GM23338 (cell line): ENCODE data around the gene PIK3C2G. TPM values are rescaled to one million over a fixed set of nuclear protein-coding genes. Genes with fewer than 3 reads are reported as not detected.

Source experiments
- ATAC-seq: fragments of 200-7000 bp; cut with Tn5 transposase; 3 replicates; pipeline ENCODE4 v1.9.1; 2020
- DNase-seq: peaks from one replicate; pipeline ENCODE4 v3.0.0-alpha.2; 2015; ENCODE audit warnings: low spot score
- H2AFZ ChIP-seq: fragments of 200-600 bp; sonication (generic); 2 replicates; pipeline ENCODE4 v1.8.0; 2016; ENCODE audit warnings: antibody characterized with exemption, mild to moderate bottlenecking, moderate library complexity
- H3F3A ChIP-seq: fragments of 200-600 bp; sonication (generic); replicated peaks from 2 replicates; pipeline ENCODE4 v1.8.0; 2017; ENCODE audit warnings: antibody characterized with exemption, mixed run types, low read depth
- H3K27ac ChIP-seq: fragments of 200-600 bp; sonication (generic); 2 replicates; pipeline ENCODE4 v1.6.1; 2016; ENCODE audit warnings: low read depth
- H3K27me3 ChIP-seq: fragments of 200-600 bp; sonication (generic); 2 replicates; pipeline ENCODE4 v1.8.0; 2016; ENCODE audit warnings: mild to moderate bottlenecking, mixed run types, moderate library complexity; ENCODE audit not compliant: insufficient read depth
- H3K36me3 ChIP-seq: fragments of 200-600 bp; sonication (generic); 2 replicates; pipeline ENCODE4 v1.8.0; 2016; ENCODE audit warnings: mild to moderate bottlenecking; ENCODE audit not compliant: insufficient read depth
- H3K4me1 ChIP-seq: fragments of 200-600 bp; sonication (generic); 2 replicates; pipeline ENCODE4 v1.8.0; 2016; ENCODE audit warnings: mild to moderate bottlenecking, moderate library complexity; ENCODE audit not compliant: insufficient read depth
- H3K4me2 ChIP-seq: fragments of 200-600 bp; sonication (generic); 2 replicates; pipeline ENCODE4 v1.7.1; 2017; ENCODE audit warnings: mixed run types
- H3K4me3 ChIP-seq: fragments of 200-600 bp; sonication (generic); 2 replicates; pipeline ENCODE4 v1.6.1; 2016; ENCODE audit warnings: mixed run types
- H3K79me2 ChIP-seq: fragments of 200-600 bp; sonication (generic); replicated peaks from 2 replicates; pipeline ENCODE4 v1.8.0; 2017; ENCODE audit warnings: mild to moderate bottlenecking; ENCODE audit not compliant: insufficient read depth
- H3K9me2 ChIP-seq: fragments of 200-600 bp; sonication (generic); 2 replicates; pipeline ENCODE4 v1.8.0; 2017; ENCODE audit not compliant: insufficient read depth
- H4K20me1 ChIP-seq: fragments of 200-600 bp; sonication (generic); replicated peaks from 2 replicates; pipeline ENCODE4 v1.8.0; 2017; ENCODE audit warnings: mild to moderate bottlenecking; ENCODE audit not compliant: insufficient read depth
- H3K27ac Mint-ChIP-seq: 2 replicates; pipeline ENCODE4 v1.8.0; 2020; ENCODE audit warnings: inconsistent platforms, mild to moderate bottlenecking, moderate library complexity, mixed read lengths
- H3K27me3 Mint-ChIP-seq: 3 replicates; pipeline ENCODE4 v1.8.0; 2022; ENCODE audit warnings: low read depth, mild to moderate bottlenecking, moderate library complexity, mixed read lengths, inconsistent platforms; ENCODE audit not compliant: insufficient read depth, poor library complexity
- H3K36me3 Mint-ChIP-seq: 3 replicates; pipeline ENCODE4 v1.8.0; 2021; ENCODE audit warnings: low read depth, mild to moderate bottlenecking, inconsistent platforms, moderate library complexity, mixed read lengths
- H3K4me1 Mint-ChIP-seq: 3 replicates; pipeline ENCODE4 v1.8.0; 2020; ENCODE audit warnings: mild to moderate bottlenecking, inconsistent platforms, mixed read lengths
- H3K4me3 Mint-ChIP-seq: 3 replicates; pipeline ENCODE4 v1.8.0; 2021; ENCODE audit warnings: moderate library complexity, mild to moderate bottlenecking, inconsistent platforms, mixed read lengths
- H3K9me3 Mint-ChIP-seq: 3 replicates; pipeline ENCODE4 v1.8.0; 2020; ENCODE audit warnings: moderate library complexity, mild to moderate bottlenecking, inconsistent platforms, mixed read lengths
- CREB1 ChIP-seq: fragments of 250-450 bp; sonication (Bioruptor Pico); IDR thresholded peaks from 2 replicates; pipeline ENCODE4 v1.5.0; 2020; ENCODE audit warnings: low read depth, mild to moderate bottlenecking, moderate library complexity
- CTCF ChIP-seq, 2 experiments: fragments of 200-600 bp in 1 of 2; sonication (generic) in 1 of 2; conservative IDR thresholded peaks; 2 replicates each; pipeline versions ENCODE4 v1.5.1 to v1.6.1; 2016 to 2017; ENCODE audit warnings: antibody characterized with exemption in 2 of 2, low read depth in 2 of 2, mild to moderate bottlenecking in 2 of 2, moderate library complexity in 1 of 2
- NANOG ChIP-seq: IDR thresholded peaks from 2 replicates; pipeline ENCODE4 v1.6.1; 2016; ENCODE audit warnings: antibody characterized with exemption, borderline replicate concordance
- POLR2AphosphoS5 ChIP-seq: IDR thresholded peaks from 2 replicates; pipeline ENCODE4 v1.6.1; 2016; ENCODE audit warnings: antibody characterized with exemption, low read depth
- polyA plus RNA-seq: library from polyadenylated mRNA; unstranded; fragments of >200 nt; fragmentation: Nextera tagmentation; extraction: Ambion mirVana; gene quantifications from 2 replicates; pipeline ENCODE4 v1.2.1, GENCODE V29; 2016
- total RNA-seq: library from RNA; depleted of rRNA; stranded (reverse); fragments of >200 nt; shearing (Covaris generic); gene quantifications from 2 replicates; pipeline ENCODE4 v1.2.3, GENCODE V29; 2014
- TF ChIP-seq, protein P1 (sequence below): IDR thresholded peaks from 2 replicates; pipeline ENCODE4 v1.6.1; 2016; ENCODE audit warnings: antibody characterized with exemption
- TF ChIP-seq, protein P2 (sequence below): IDR thresholded peaks from one replicate; pipeline ENCODE4 v1.6.1; 2018; ENCODE audit warnings: antibody characterized with exemption; ENCODE audit not compliant: unreplicated experiment

The PIK3C2G gene
- total and polyA plus RNA-seq, 2 experiments from 2014 or later, result not detected

- Mint-ChIP-seq H3K27ac (no peak overlapping the region), H3K36me3 (no peaks in the 10 kb centered on the region), H3K9me3 (no peaks in the 10 kb centered on the region), H3K27me3 (no peaks in the 10 kb centered on the region), H3K4me3 (no peak overlapping the region), H3K4me1 (no peaks in the 10 kb centered on the region)
- TF ChIP-seq CREB1 (CRISPR knock-in tag) (no peak), POLR2AphosphoS5 (no peak)
- TF ChIP-seq, protein P1, sequence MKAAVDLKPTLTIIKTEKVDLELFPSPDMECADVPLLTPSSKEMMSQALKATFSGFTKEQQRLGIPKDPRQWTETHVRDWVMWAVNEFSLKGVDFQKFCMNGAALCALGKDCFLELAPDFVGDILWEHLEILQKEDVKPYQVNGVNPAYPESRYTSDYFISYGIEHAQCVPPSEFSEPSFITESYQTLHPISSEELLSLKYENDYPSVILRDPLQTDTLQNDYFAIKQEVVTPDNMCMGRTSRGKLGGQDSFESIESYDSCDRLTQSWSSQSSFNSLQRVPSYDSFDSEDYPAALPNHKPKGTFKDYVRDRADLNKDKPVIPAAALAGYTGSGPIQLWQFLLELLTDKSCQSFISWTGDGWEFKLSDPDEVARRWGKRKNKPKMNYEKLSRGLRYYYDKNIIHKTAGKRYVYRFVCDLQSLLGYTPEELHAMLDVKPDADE, result no peak
- Histone ChIP-seq H3K27me3 (no peaks in the 10 kb centered on the region), H2AFZ (no peak overlapping the region), H3K4me1 (no peaks in the 10 kb centered on the region), H3K36me3 (no peaks in the 10 kb centered on the region), H3K4me3 (no peak overlapping the region), H3K9me2 (no peaks in the 10 kb centered on the region), H3F3A (no peaks in the 10 kb centered on the region), H3K79me2 (no peaks in the 10 kb centered on the region), H3K27ac (no peak overlapping the region), H4K20me1 (no peaks in the 10 kb centered on the region), H3K4me2 (no peak overlapping the region)
- DNase-seq, result no peak
- no peak for ATAC-seq
Observed at GRCh38 chr12:18313306-18313705, 52.0 kb downstream of the PIK3C2G start.

- Mint-ChIP-seq H3K27ac (peak overlapping the region; percentile 78), H3K4me3 (no peak overlapping the region), H3K9me3 (no peaks in the 10 kb centered on the region), H3K36me3 (no peaks in the 10 kb centered on the region), H3K27me3 (no peaks in the 10 kb centered on the region), H3K4me1 (peaks cover 8% of the 10 kb centered on the region; the same call in 2 of the 3 replicates)
- H3K4me1 ChIP-seq, result no peaks in the 10 kb centered on the region
- H3K4me2 ChIP-seq, result no peak overlapping the region
- no peaks in the 10 kb centered on the region for H3K27me3 ChIP-seq
- no peaks in the 10 kb centered on the region for H3K36me3 ChIP-seq
- no peaks in the 10 kb centered on the region for H3F3A ChIP-seq
- peak; percentile 90 for ATAC-seq
- H2AFZ ChIP-seq, result no peak overlapping the region
- no peaks in the 10 kb centered on the region for H4K20me1 ChIP-seq
- H3K27ac ChIP-seq, result no peak overlapping the region
- no peaks in the 10 kb centered on the region for H3K9me2 ChIP-seq
- TF ChIP-seq NANOG, result no peak
- peak; percentile 71 to 74 for TF ChIP-seq CTCF (conservative IDR thresholded peaks at IDR 0.05; ENCODE audit: low read depth in 2 of 2)
- TF ChIP-seq, protein P2, sequence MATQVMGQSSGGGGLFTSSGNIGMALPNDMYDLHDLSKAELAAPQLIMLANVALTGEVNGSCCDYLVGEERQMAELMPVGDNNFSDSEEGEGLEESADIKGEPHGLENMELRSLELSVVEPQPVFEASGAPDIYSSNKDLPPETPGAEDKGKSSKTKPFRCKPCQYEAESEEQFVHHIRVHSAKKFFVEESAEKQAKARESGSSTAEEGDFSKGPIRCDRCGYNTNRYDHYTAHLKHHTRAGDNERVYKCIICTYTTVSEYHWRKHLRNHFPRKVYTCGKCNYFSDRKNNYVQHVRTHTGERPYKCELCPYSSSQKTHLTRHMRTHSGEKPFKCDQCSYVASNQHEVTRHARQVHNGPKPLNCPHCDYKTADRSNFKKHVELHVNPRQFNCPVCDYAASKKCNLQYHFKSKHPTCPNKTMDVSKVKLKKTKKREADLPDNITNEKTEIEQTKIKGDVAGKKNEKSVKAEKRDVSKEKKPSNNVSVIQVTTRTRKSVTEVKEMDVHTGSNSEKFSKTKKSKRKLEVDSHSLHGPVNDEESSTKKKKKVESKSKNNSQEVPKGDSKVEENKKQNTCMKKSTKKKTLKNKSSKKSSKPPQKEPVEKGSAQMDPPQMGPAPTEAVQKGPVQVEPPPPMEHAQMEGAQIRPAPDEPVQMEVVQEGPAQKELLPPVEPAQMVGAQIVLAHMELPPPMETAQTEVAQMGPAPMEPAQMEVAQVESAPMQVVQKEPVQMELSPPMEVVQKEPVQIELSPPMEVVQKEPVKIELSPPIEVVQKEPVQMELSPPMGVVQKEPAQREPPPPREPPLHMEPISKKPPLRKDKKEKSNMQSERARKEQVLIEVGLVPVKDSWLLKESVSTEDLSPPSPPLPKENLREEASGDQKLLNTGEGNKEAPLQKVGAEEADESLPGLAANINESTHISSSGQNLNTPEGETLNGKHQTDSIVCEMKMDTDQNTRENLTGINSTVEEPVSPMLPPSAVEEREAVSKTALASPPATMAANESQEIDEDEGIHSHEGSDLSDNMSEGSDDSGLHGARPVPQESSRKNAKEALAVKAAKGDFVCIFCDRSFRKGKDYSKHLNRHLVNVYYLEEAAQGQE, result no peak
- TF ChIP-seq, protein P1, result no peak
- H3K79me2 ChIP-seq, result no peaks in the 10 kb centered on the region
- no peak overlapping the region for H3K4me3 ChIP-seq
- DNase-seq, result peak; percentile 78
Observed at GRCh38 chr12:18320036-18320617, 58.8 kb downstream of the PIK3C2G start.
